HCT116 (cell line): ENCODE measurements around the gene BDNF. TPM values are rescaled to one million over a fixed set of nuclear protein-coding genes. Genes with fewer than 3 reads are reported as not detected.
A peak's percentile ranks its signal among the peaks of the same experiment; 100 is the strongest.

Experiments used
- ATAC-seq: fragments of 200-7000 bp; cut with Tn5 transposase; 2 replicates; pipeline ENCODE4 v1.9.1; 2020; ENCODE audit warnings: mild to moderate bottlenecking, moderate library complexity
- BruUV-seq: library from RNA; stranded (reverse); fragments of 400-500 nt; replicated peaks from 2 replicates; lab custom pipeline; 2021; lab: Mats Ljungman, UMichigan
- CTCF ChIA-PET: fragments of 300-600 bp; sonication (Branson Sonifier 250); formaldehyde crosslinking; loops from one replicate; lab custom pipeline; 2021; ENCODE audit warnings: antibody characterized with exemption; lab: Charles Lee
- POLR2A ChIA-PET: fragments of 300-600, 350-600 bp; sonication (Branson Sonifier 250); formaldehyde crosslinking; loops from one replicate; lab custom pipeline; 2021; ENCODE audit warnings: antibody characterized with exemption; lab: Charles Lee
- RAD21 ChIA-PET, 2 experiments: fragments of 300-600 bp; sonication (Branson Sonifier 250); formaldehyde crosslinking; loops; one replicate each; lab custom pipeline; 2023; ENCODE audit warnings: low total read pairs in 2 of 2; ENCODE audit not compliant: uncharacterized antibody in 2 of 2, unreplicated experiment in 2 of 2, low non-redundant PET in 1 of 2; lab: Charles Lee
- DNase-seq: peaks from one replicate; pipeline ENCODE4 v3.0.0-alpha.2; 2010; ENCODE audit warnings: low read depth, low spot score
- H2AFZ ChIP-seq: fragments of 200-600 bp; shearing (Covaris generic), sonication (generic); 2 replicates; pipeline ENCODE4 v1.6.1; 2017; ENCODE audit warnings: low read depth, mixed run types, mixed read lengths, antibody characterized with exemption, low read length; ENCODE audit not compliant: poor library complexity, severe bottlenecking
- H3K27ac ChIP-seq: 2 replicates; pipeline ENCODE4 v1.5.1; 2012; ENCODE audit warnings: low read depth, low read length
- H3K27me3 ChIP-seq: fragments of 200-600 bp; sonication (generic); 2 replicates; pipeline ENCODE4 v1.6.1; 2016; ENCODE audit warnings: mixed run types, low read length, mixed read lengths; ENCODE audit not compliant: insufficient read depth
- H3K36me3 ChIP-seq, 2 experiments: fragments of 200-500 bp in 1 of 2; fragments of 200-600 bp in 1 of 2; sonication (Bioruptor generic) in 1 of 2; sonication (generic) in 1 of 2; 2 replicates each; pipeline versions ENCODE4 v1.5.1 to v1.6.1; 2014 to 2016; ENCODE audit warnings: low read length in 2 of 2, inconsistent platforms in 1 of 2, mixed read lengths in 1 of 2, mixed run types in 1 of 2; ENCODE audit not compliant: insufficient read depth in 2 of 2, control insufficient read depth in 1 of 2
- H3K4me1 ChIP-seq, 2 experiments: fragments of 200-600 bp in 1 of 2; sonication (generic) in 1 of 2; 2 replicates each; pipeline versions ENCODE4 v1.5.1 to v1.6.1; 2012 to 2017; ENCODE audit warnings: low read length in 2 of 2, inconsistent platforms in 1 of 2, mild to moderate bottlenecking in 1 of 2, mixed read lengths in 1 of 2, mixed run types in 1 of 2, moderate library complexity in 1 of 2; ENCODE audit not compliant: insufficient read depth in 2 of 2, control insufficient read depth in 1 of 2
- H3K4me2 ChIP-seq: fragments of 200-600 bp; sonication (generic); 2 replicates; pipeline ENCODE4 v1.6.1; 2017; ENCODE audit warnings: mixed run types, low read length, mixed read lengths
- H3K4me3 ChIP-seq, 2 experiments: fragments of 200-600 bp in 1 of 2; sonication (generic) in 1 of 2; replicated peaks in 1 of 2; 2 replicates each; pipeline ENCODE4 v1.5.1; 2011 to 2016; ENCODE audit warnings: low read length in 2 of 2, control low read depth in 1 of 2, low read depth in 1 of 2, mild to moderate bottlenecking in 1 of 2, mixed read lengths in 1 of 2, mixed run types in 1 of 2
- H3K79me2 ChIP-seq: fragments of 200-600 bp; sonication (generic); 2 replicates; pipeline ENCODE4 v1.6.1; 2017; ENCODE audit warnings: mild to moderate bottlenecking, mixed run types, low read length, moderate library complexity, mixed read lengths; ENCODE audit not compliant: insufficient read depth
- H3K9ac ChIP-seq: fragments of 200-600 bp; sonication (generic); 2 replicates; pipeline ENCODE4 v1.6.1; 2016; ENCODE audit warnings: low read length, mixed read lengths
- H3K9me2 ChIP-seq: fragments of 200-600 bp; sonication (generic), shearing (Covaris generic); 2 replicates; pipeline ENCODE4 v1.6.1; 2017; ENCODE audit warnings: mixed run types, mild to moderate bottlenecking, moderate library complexity; ENCODE audit not compliant: insufficient read depth
- H3K9me3 ChIP-seq, 2 experiments: fragments of 200-500 bp in 1 of 2; fragments of 200-600 bp in 1 of 2; sonication (Bioruptor generic) in 1 of 2; sonication (generic) in 1 of 2; 2 replicates each; pipeline ENCODE4 v1.6.1; 2014 to 2017; ENCODE audit warnings: low read length in 2 of 2, mixed read lengths in 2 of 2, inconsistent platforms in 1 of 2, low read depth in 1 of 2, mild to moderate bottlenecking in 1 of 2, mixed run types in 1 of 2, moderate library complexity in 1 of 2; ENCODE audit not compliant: control insufficient read depth in 1 of 2, insufficient read depth in 1 of 2
- H4K20me1 ChIP-seq: fragments of 200-600 bp; sonication (generic), shearing (Covaris generic); 2 replicates; pipeline ENCODE4 v1.6.1; 2017; ENCODE audit warnings: mixed run types, mild to moderate bottlenecking, moderate library complexity; ENCODE audit not compliant: insufficient read depth
- ATF3 ChIP-seq: IDR thresholded peaks from 2 replicates; pipeline ENCODE4 v1.6.1; 2012
- CEBPB ChIP-seq: IDR thresholded peaks from 2 replicates; pipeline ENCODE4 v1.6.1; 2012; ENCODE audit warnings: low read depth
- CTCF ChIP-seq, 3 experiments: fragments of 200-600 bp in 1 of 3; sonication (generic) in 1 of 3; IDR thresholded peaks in 2 of 3; conservative IDR thresholded peaks in 1 of 3; 2 replicates each; pipeline ENCODE4 v1.5.1; 2012 to 2017; ENCODE audit warnings: low read depth in 2 of 3, low read length in 2 of 3, antibody characterized with exemption in 1 of 3, borderline replicate concordance in 1 of 3, control low read depth in 1 of 3, mild to moderate bottlenecking in 1 of 3, mixed read lengths in 1 of 3, mixed run types in 1 of 3, moderate library complexity in 1 of 3; ENCODE audit not compliant: insufficient read depth in 1 of 3
- EZH2phosphoT487 ChIP-seq: fragments of 200-600 bp; IDR thresholded peaks from 2 replicates; pipeline ENCODE4 v1.6.1; 2018; ENCODE audit warnings: antibody characterized with exemption, borderline replicate concordance
- FOSL1 ChIP-seq: IDR thresholded peaks from 2 replicates; pipeline ENCODE4 v1.6.1; 2012; ENCODE audit warnings: low read depth
- JUND ChIP-seq: IDR thresholded peaks from 2 replicates; pipeline ENCODE4 v1.6.1; 2012
- POLR2AphosphoS5 ChIP-seq: IDR thresholded peaks from 2 replicates; pipeline ENCODE4 v1.6.1; 2011; ENCODE audit warnings: mild to moderate bottlenecking, low read depth, low read length, moderate library complexity
- RAD21 ChIP-seq: IDR thresholded peaks from 2 replicates; pipeline ENCODE4 v1.6.1; 2012; ENCODE audit warnings: low read depth, mild to moderate bottlenecking
- REST ChIP-seq: IDR thresholded peaks from 2 replicates; pipeline ENCODE4 v1.6.1; 2012; ENCODE audit warnings: low read depth
- SIN3A ChIP-seq: IDR thresholded peaks from 2 replicates; pipeline ENCODE4 v1.6.1; 2012; ENCODE audit warnings: low read depth
- SRF ChIP-seq: IDR thresholded peaks from 2 replicates; pipeline ENCODE4 v1.6.1; 2012; ENCODE audit warnings: low read depth
- TCF7L2 ChIP-seq: IDR thresholded peaks from 2 replicates; pipeline ENCODE4 v1.7.0; 2011; ENCODE audit warnings: borderline replicate concordance, inconsistent platforms; ENCODE audit not compliant: insufficient read depth, insufficient read length; ENCODE audit errors: extremely low read depth
- YY1 ChIP-seq: IDR thresholded peaks from 2 replicates; pipeline ENCODE4 v1.6.1; 2011; ENCODE audit warnings: low read length, low read depth, moderate library complexity, mild to moderate bottlenecking; ENCODE audit not compliant: insufficient replicate concordance; ENCODE audit errors: extremely low read depth
- ZNF274 ChIP-seq: fragments of 200-500 bp; sonication (Bioruptor generic); IDR thresholded peaks from 2 replicates; pipeline ENCODE4 v1.6.1; 2014; ENCODE audit warnings: mild to moderate bottlenecking, low read depth, low read length, inconsistent platforms
- intact Hi-C: fragments of 100-400 bp; cut with micrococcal nuclease; formaldehyde crosslinking; loops from 2 replicates; pipeline ENCODE4 v1.10.0; 2022
- total RNA-seq: library from RNA; stranded (reverse); gene quantifications from one replicate; pipeline ENCODE4 v1.2.1, GENCODE V29; 2021; ENCODE audit not compliant: unreplicated experiment

The BDNF gene
- total RNA-seq, 1 experiment from 2014 or later: 22.0 TPM

DNA sequence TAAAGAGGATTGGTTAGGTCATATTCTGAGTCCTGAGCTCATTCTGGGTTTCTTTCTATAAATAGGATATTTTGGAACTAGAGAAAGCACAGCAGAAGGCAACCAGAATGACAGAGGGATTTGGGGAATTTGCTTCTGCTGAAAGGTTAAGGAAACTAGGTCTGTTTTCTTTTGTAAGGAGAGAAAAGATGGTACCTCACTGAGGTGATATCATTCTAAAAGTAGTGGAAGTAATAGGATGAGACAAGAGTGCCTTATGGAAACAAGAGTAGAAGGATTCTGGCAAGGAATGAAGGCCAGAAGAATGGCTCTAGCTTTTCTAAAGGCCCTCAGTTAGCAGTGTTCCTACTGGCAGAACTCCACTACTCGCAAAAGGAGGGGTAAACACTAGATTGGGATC lies 26.7 kb upstream of the BDNF start:
- no TSS peak for BruUV-seq
- DNase-seq: no peak
- TF ChIP-seq JUND (no peak), TCF7L2 (no peak), FOSL1 (no peak), POLR2AphosphoS5 (no peak)
- ChIA-PET CTCF (no interaction called here), RAD21 (no interaction called here), POLR2A (no interaction called here)
- Histone ChIP-seq H3K4me1 (no peaks in the 10 kb centered on the region), H3K27ac (no peak overlapping the region), H3K4me3 (no peak overlapping the region), H3K9me2 (no peaks in the 10 kb centered on the region), H4K20me1 (no peaks in the 10 kb centered on the region), H3K36me3 (no peaks in the 10 kb centered on the region), H3K9ac (no peak overlapping the region), H3K4me2 (no peak overlapping the region), H3K9me3 (no peaks in the 10 kb centered on the region), H2AFZ (no peak overlapping the region), H3K79me2 (no peaks in the 10 kb centered on the region), H3K27me3 (no peaks in the 10 kb centered on the region)
- intact Hi-C loops: no loop called here
- no peak for ATAC-seq

DNA sequence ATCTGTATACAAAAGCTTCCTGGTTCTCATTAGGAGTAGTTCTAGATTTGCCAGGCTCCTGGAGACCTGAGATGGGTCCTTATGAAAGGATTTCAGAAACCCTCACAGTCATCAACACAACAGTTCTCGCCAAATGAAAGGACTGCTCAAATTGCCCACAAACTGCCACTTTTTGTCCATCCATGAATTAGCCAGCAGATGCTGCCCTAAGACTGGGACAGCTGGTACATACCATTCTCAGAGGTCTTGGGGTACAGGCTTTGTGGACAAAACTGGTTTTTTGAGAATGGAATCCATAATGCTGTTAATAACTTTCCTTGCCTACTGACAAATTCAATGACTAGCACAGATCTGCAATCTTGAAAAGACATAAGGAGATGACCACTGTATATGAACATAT lies 23.4 kb upstream of the BDNF start:
- peak in 1 of 3 experiments; percentile 26; a peak in 1 of 6 replicates for TF ChIP-seq CTCF (IDR thresholded peaks at IDR 0.05 in 2 of 3, conservative IDR thresholded peaks at IDR 0.05 in 1 of 3; ENCODE audit: borderline replicate concordance in 1 of 3, insufficient read depth in 1 of 3, low read depth in 2 of 3, low read length in 2 of 3)
- TF ChIP-seq REST: no peak
- no peak for TF ChIP-seq POLR2AphosphoS5
- TF ChIP-seq ATF3: no peak
- TF ChIP-seq EZH2phosphoT487: no peak
- no peak for TF ChIP-seq CEBPB
- TF ChIP-seq YY1: no peak
- no peak for TF ChIP-seq FOSL1
- TF ChIP-seq JUND: no peak
- no peak for TF ChIP-seq SIN3A
- peak; percentile 58 for TF ChIP-seq RAD21
- no peak for TF ChIP-seq SRF
- TF ChIP-seq ZNF274: no peak
- no peak overlapping the region for H3K4me2 ChIP-seq
- no peaks in the 10 kb centered on the region for H3K27me3 ChIP-seq
- H3K4me1 ChIP-seq: peaks cover 2 to 5% of the 10 kb centered on the region in 2 experiments; a peak in 2 of 4 replicates
- no peaks in the 10 kb centered on the region for H3K9me3 ChIP-seq
- H3K9ac ChIP-seq: no peak overlapping the region
- no peak overlapping the region for H2AFZ ChIP-seq
- DNase-seq (no peak), ATAC-seq (no peak)
- no peaks in the 10 kb centered on the region for H3K36me3 ChIP-seq
- ChIA-PET CTCF (no interaction called here), POLR2A (no interaction called here), RAD21 (no interaction called here)
- no TSS peak for BruUV-seq
- H4K20me1 ChIP-seq: no peaks in the 10 kb centered on the region
- no peak overlapping the region for H3K4me3 ChIP-seq
- intact Hi-C loops: no loop called here
- H3K79me2 ChIP-seq: no peaks in the 10 kb centered on the region
- no peak overlapping the region for H3K27ac ChIP-seq
- no peaks in the 10 kb centered on the region for H3K9me2 ChIP-seq
